ENCODE measurements around the gene C5.

The C5 gene

GRCh38 chr9:120905315-120906164 lies 144.5 kb downstream of the C5 start:
- no peak for DNase-seq

- DNase-seq, result no peak
Observed at GRCh38 chr9:120904978-120905301, 145.1 kb downstream of the C5 start.

GRCh38 chr9:120904061-120904977 lies 145.8 kb downstream of the C5 start:
- no peak for DNase-seq

- DNase-seq, result no peak
Observed at GRCh38 chr9:120902569-120903535, 147.2 kb downstream of the C5 start.

Data from NCI-H446 (cell line).